Skeletal muscle tissue (tissue), 4 donors: ENCODE results near the gene OPN5. TPM values are rescaled to one million over a fixed set of nuclear protein-coding genes. Genes with fewer than 3 reads are reported as not detected.

Source experiments
- H3K27ac ChIP-seq: one replicate; pipeline ENCODE4 v1.7.0; 2013; ENCODE audit warnings: mild to moderate bottlenecking, low read depth, low read length, inconsistent platforms
- H3K27me3 ChIP-seq, 3 donors: one replicate each; pipeline ENCODE4 v1.7.0; 2013; ENCODE audit warnings: low read length in 3 of 3; ENCODE audit not compliant: control insufficient read depth in 3 of 3, insufficient read depth in 3 of 3
- H3K36me3 ChIP-seq, 3 donors: one replicate each; pipeline ENCODE4 v1.7.0; 2013; ENCODE audit warnings: low read length in 3 of 3; ENCODE audit not compliant: control insufficient read depth in 3 of 3, insufficient read depth in 3 of 3
- H3K4me1 ChIP-seq, 3 donors: one replicate each; pipeline ENCODE4 v1.7.0; 2013; ENCODE audit warnings: low read length in 3 of 3, mild to moderate bottlenecking in 3 of 3; ENCODE audit not compliant: control insufficient read depth in 3 of 3, insufficient read depth in 3 of 3
- H3K4me3 ChIP-seq, 3 donors: one replicate each; pipeline ENCODE4 v1.7.0; 2013; ENCODE audit warnings: low read length in 3 of 3
- H3K9ac ChIP-seq, 3 donors: one replicate each; pipeline ENCODE4 v1.7.0; 2013; ENCODE audit warnings: low read length in 3 of 3, mild to moderate bottlenecking in 3 of 3, moderate library complexity in 2 of 3, low read depth in 1 of 3
- H3K9me3 ChIP-seq, 3 donors: one replicate each; pipeline ENCODE4 v1.7.0; 2013; ENCODE audit warnings: low read length in 3 of 3; ENCODE audit not compliant: control insufficient read depth in 3 of 3
- total RNA-seq: library from RNA; depleted of rRNA; stranded (reverse); fragments of >200 nt; gene quantifications from one replicate; pipeline ENCODE4 v1.2.3, GENCODE V29; 2014
- donor health status: Osteomylitis.

Gene OPN5
- total RNA-seq, 1 donor from 2014 or later = not detected

DNA sequence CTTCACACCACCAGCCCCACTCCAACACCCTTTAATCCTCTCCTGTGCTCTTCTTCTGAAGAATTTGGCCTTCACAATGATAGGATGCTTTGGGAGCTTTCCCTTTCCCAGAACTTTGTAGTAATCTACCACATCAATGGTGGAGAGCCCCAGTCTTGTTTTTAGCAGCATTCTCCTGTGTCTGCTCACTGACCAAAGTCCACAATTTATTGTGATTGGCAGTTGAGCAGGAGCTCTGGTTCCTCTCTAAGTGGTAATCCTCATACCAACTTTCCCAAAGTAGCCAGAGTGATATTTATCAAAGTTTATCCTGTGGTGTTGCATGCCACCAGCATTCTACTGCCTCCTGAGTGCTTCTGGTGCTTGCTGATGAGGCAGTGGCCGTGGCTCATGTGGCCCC, 29.0 kb upstream of the OPN5 start:
- no peaks in the 10 kb centered on the region for H3K27me3 ChIP-seq
- peaks cover 0 to 4% (median 0%) of the 10 kb centered on the region in 3 donors for H3K9me3 ChIP-seq
- no peak overlapping the region for H3K4me3 ChIP-seq
- H3K36me3 ChIP-seq = no peaks in the 10 kb centered on the region
- H3K27ac ChIP-seq = no peak overlapping the region
- no peak overlapping the region for H3K9ac ChIP-seq
- no peaks in the 10 kb centered on the region for H3K4me1 ChIP-seq

GRCh38 chr6:47759364-47759763, 22.5 kb upstream of the OPN5 start:
- Histone ChIP-seq H3K4me1 (no peaks in the 10 kb centered on the region), H3K27me3 (no peaks in the 10 kb centered on the region), H3K9me3 (no peaks in the 10 kb centered on the region), H3K9ac (no peak overlapping the region), H3K36me3 (no peaks in the 10 kb centered on the region), H3K4me3 (no peak overlapping the region), H3K27ac (no peak overlapping the region)

- no peaks in the 10 kb centered on the region for H3K27me3 ChIP-seq
- H3K27ac ChIP-seq = no peak overlapping the region
- no peaks in the 10 kb centered on the region for H3K36me3 ChIP-seq
- H3K9me3 ChIP-seq = peaks cover 0 to 4% (median 3%) of the 10 kb centered on the region in 3 donors
- H3K4me3 ChIP-seq = no peak overlapping the region
- H3K4me1 ChIP-seq = no peaks in the 10 kb centered on the region
- H3K9ac ChIP-seq = no peak overlapping the region
Measured at GRCh38 chr6:47762502-47762901, 19.3 kb upstream of the OPN5 start.

- Histone ChIP-seq H3K36me3 (no peaks in the 10 kb centered on the region), H3K9me3 (peaks cover 0 to 4% (median 3%) of the 10 kb centered on the region in 3 donors), H3K9ac (no peak overlapping the region), H3K4me1 (no peaks in the 10 kb centered on the region), H3K27ac (no peak overlapping the region), H3K27me3 (no peaks in the 10 kb centered on the region), H3K4me3 (no peak overlapping the region)
Measured at GRCh38 chr6:47766445-47766844, 15.4 kb upstream of the OPN5 start.

DNA sequence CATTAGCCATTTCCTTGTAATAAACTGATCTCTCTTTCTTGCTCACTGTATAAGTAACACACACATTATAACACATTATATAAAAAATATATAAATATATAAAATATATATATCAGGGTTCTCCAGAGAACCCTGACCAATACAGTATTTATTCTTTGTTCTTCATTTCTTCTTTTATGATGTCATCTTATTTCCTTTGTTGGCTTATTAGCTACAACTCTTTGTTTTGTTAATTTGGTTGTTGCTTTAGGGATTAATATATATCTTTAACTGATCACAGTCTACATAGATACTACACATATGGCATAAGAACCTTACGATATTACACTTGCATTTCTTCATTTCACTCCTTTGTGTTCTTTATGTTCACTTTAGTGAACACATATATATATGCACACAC, 14.7 kb upstream of the OPN5 start:
- Histone ChIP-seq H3K27me3 (no peaks in the 10 kb centered on the region), H3K9me3 (peaks cover 0 to 4% (median 3%) of the 10 kb centered on the region in 3 donors), H3K9ac (no peak overlapping the region), H3K27ac (no peak overlapping the region), H3K4me1 (no peaks in the 10 kb centered on the region), H3K36me3 (no peaks in the 10 kb centered on the region), H3K4me3 (no peak overlapping the region)

GRCh38 chr6:47769982-47770381, 11.8 kb upstream of the OPN5 start:
- H3K27ac ChIP-seq = no peak overlapping the region
- no peaks in the 10 kb centered on the region for H3K4me1 ChIP-seq

DNA sequence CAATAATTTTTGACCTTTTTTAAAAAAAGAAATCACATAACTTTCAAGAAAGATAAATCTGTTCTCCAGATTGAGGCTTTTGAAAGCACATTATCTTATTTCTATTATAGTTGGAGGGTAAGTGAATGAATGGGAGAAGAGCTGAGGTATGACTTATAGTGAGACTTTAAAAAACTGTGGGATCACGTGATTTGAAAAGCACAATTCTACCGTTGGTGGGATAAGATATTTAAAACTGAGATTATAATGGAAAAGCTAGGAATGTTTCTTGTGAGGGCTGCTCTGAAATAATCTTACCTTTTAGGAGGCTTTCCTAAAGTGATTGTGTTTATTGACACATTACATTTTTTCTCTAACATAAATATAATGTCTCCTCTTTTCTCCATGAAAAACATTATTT, 9.5 kb upstream of the OPN5 start:
- H3K9me3 ChIP-seq = no peaks in the 10 kb centered on the region
- no peak overlapping the region for H3K4me3 ChIP-seq
- no peaks in the 10 kb centered on the region for H3K36me3 ChIP-seq
- H3K27ac ChIP-seq = no peak overlapping the region
- no peaks in the 10 kb centered on the region for H3K4me1 ChIP-seq
- H3K27me3 ChIP-seq = no peaks in the 10 kb centered on the region
- no peak overlapping the region for H3K9ac ChIP-seq

More at GRCh38 chr6:47769982-47770381, 11.8 kb upstream of the OPN5 start:
- Histone ChIP-seq H3K9ac (no peak overlapping the region), H3K36me3 (no peaks in the 10 kb centered on the region), H3K27me3 (no peaks in the 10 kb centered on the region), H3K4me3 (no peak overlapping the region), H3K9me3 (peaks cover 0 to 4% (median 3%) of the 10 kb centered on the region in 3 donors)

DNA sequence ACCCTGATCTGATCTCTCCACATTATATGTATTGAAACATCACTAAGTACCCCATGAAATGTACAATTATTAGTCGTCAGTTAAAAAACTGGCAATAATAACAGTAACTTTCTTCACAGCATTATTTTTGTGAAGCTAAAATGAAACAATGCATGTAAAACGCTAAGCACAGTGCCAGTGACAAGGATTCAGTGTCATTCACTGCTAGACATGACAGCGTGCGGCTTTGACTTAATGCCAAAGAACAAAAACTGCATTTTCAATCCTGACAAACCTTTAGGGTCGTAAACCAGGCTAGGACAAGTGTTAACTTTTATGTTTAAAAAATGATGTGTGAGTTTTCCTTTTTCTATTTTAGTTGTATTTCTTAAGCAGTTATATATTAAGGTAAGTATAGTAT, 8.8 kb upstream of the OPN5 start:
- Histone ChIP-seq H3K27me3 (no peaks in the 10 kb centered on the region), H3K4me1 (no peaks in the 10 kb centered on the region), H3K27ac (no peak overlapping the region), H3K9ac (no peak overlapping the region), H3K36me3 (no peaks in the 10 kb centered on the region), H3K9me3 (no peaks in the 10 kb centered on the region), H3K4me3 (no peak overlapping the region)

DNA sequence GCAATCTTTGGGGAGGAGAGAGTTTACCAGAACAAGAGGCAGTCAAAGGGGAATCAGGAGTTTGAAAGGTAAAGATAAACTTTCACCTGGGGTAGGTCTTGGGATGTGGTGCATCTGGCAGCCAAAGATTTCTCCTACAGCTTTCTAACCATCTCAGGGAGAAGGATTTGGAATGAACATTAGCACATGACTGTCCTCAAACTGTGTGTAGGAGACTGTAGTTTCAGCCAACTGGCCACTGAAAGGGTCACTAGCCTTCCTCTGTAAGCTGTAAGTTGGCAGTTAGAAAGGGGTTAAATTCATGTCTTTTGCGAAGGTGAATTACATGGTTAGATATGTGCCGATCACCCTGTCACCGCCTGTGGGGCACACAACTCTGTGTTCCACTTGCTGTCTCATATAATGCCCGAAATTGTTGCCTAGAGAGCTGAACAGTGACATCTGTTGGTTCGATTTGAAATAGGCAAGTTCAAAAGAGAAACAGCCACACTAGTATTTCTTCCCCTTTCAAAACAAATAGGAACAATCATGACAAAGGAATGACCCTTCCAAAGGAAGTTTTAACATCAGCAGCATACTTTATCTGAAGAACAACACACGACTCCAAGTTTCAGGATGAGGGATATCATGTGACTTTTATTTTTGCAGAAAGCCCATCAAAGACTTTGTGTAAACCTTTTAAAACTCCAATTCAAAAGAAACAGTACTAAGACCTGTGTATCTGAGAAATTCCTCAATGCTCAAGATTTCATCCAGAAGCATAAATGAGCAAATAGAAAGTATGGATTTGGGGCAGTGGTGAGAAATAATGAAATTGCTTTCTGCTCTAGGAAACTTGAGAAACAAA, 1.1 kb upstream of the OPN5 start:
- Histone ChIP-seq H3K36me3 (no peaks in the 10 kb centered on the region), H3K27ac (no peak overlapping the region), H3K9ac (peak overlapping the region in 2 of 3 donors; percentile 14 to 41), H3K4me3 (peak overlapping the region in 2 of 3 donors; percentile 29 to 57), H3K4me1 (peaks cover 0 to 6% (median 0%) of the 10 kb centered on the region in 3 donors), H3K27me3 (no peaks in the 10 kb centered on the region), H3K9me3 (no peaks in the 10 kb centered on the region)

DNA sequence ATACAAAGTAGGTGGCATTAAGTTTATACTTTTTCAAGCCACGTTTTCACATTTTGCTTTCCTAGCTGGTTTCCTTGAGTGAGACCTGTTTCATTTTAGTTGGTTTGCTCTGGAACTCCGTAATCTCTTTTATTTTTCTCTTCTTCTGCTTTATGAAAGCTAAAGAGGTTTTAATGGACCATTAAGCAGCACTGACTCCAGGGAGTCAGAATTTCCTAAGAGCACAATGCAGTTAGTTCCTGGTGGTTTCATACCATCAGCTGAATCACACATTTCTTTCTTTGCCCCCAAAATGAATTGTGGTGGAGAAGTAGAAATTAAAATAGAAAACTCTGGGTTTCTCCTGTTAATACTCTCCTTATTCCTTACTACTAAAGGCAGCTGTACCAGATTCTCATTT, 3.4 kb downstream of the OPN5 start:
- H3K9me3 ChIP-seq = no peaks in the 10 kb centered on the region
- no peak overlapping the region for H3K9ac ChIP-seq
- no peak overlapping the region for H3K4me3 ChIP-seq
- H3K27me3 ChIP-seq = no peaks in the 10 kb centered on the region
- no peak overlapping the region for H3K27ac ChIP-seq
- H3K36me3 ChIP-seq = no peaks in the 10 kb centered on the region
- peaks cover 3 to 13% (median 5%) of the 10 kb centered on the region in 3 donors for H3K4me1 ChIP-seq
